ENCODE data around the gene INTS1. TPM values are rescaled to one million over a fixed set of nuclear protein-coding genes. Genes with fewer than 3 reads are reported as not detected.

The INTS1 gene
- total RNA-seq, 1 experiment from 2014 or later, result 34.2 TPM

GRCh38 chr7:1544178-1544895, 40.1 kb upstream of the INTS1 start:
- Histone ChIP-seq H3K27me3 (no peaks in the 10 kb centered on the region), H3K36me3 (peaks cover 9% of the 10 kb centered on the region), H3K9me3 (no peaks in the 10 kb centered on the region), H3K4me3 (no peak overlapping the region)
- no peak for DNase-seq

DNA sequence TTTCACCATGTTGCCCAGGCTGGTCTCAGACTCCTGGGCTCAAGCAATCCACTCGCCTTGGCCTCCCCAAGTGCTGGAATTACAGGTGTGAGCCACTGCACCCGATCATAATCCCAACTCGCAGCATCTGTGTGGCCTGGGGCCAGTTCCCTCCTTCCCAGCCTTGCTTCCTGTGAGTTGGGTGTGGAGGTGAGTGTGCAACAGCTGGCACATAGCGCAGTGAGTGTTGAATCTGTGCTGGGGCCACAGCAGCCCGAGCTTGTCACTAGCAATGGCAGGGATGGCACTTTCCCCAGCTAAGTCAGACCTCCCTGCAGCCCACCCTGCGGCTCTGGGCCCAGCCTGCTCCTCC, 39.6 kb upstream of the INTS1 start:
- no peaks in the 10 kb centered on the region for H3K27me3 ChIP-seq
- peaks cover 14% of the 10 kb centered on the region for H3K36me3 ChIP-seq
- H3K9me3 ChIP-seq, result no peaks in the 10 kb centered on the region
- no peak overlapping the region for H3K4me3 ChIP-seq
- no peak for DNase-seq

DNA sequence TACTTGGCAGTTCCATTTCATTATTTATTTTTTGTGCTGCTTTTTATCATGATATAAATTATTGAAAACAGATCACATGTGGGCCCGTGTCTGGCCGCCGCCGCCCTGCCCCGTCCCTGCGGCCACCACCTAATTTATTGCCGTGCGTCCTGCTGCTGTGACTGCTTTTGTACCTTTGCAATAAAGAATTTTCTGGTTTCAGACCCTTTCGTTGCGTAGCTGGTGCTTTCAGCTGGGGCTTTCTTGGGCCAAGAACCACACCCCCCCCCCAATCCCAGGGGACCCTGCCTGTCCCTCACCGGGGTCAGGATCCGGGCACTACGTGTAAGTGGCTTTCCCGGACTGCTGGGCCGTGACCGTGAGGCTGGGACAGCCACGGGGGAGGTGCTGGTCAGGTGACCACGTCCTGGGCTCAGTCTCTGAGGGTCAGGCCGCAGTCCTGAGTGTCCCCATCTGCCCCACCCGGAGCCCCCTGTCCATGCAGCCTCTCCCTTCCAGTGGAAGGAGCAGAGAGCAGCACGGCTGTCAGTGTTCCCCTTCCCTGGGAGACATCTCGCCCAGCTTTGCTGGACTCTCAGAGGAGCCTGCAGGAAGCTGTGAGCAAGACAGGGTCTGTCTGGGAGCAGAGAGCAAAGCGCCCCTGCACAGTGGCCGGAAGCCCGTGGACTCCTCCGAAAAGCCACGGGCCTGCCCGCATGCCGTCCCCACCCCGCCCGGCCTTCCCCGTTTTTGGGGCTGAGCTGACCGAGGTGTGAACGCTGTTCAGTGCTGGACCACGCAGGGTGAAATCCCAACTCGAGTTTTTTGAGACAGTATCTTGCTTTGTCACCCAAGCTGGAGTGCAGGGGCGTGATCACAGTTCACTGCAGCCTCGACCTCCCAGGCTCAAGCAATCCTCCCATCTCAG, 38.9 kb upstream of the INTS1 start:
- no peak for DNase-seq
- Histone ChIP-seq H3K9me3 (no peaks in the 10 kb centered on the region), H3K4me3 (no peak overlapping the region), H3K27me3 (no peaks in the 10 kb centered on the region), H3K36me3 (peaks cover 18% of the 10 kb centered on the region)

DNA sequence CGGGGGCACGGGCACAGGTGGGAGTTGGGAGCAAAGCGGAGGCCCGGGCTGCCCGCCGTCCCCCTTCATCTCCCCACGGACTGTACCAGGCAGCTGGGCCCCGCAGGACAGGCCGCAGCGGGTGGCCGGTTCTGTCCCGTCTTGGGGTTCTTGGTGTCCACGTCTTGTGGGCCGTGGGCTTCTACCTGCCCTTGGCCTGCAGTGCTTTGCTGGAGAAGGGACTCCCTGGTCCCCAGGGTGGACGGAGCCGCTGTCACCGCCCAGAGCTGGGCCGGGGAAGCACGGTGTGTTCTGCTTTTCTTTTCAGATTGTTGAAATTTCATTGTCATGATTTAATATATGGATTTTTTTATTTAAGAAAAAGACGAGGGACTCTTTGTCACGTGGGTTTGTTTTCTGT, 38.1 kb upstream of the INTS1 start:
- DNase-seq, result no peak
- H3K9me3 ChIP-seq, result no peaks in the 10 kb centered on the region
- no peak overlapping the region for H3K4me3 ChIP-seq
- peaks cover 25% of the 10 kb centered on the region for H3K36me3 ChIP-seq
- H3K27me3 ChIP-seq, result no peaks in the 10 kb centered on the region

- H3K4me3 ChIP-seq, result no peak overlapping the region
- peaks cover 31% of the 10 kb centered on the region for H3K36me3 ChIP-seq
- no peaks in the 10 kb centered on the region for H3K27me3 ChIP-seq
- H3K9me3 ChIP-seq, result no peaks in the 10 kb centered on the region
- no peak for DNase-seq
Observed at GRCh38 chr7:1541431-1542162, 37.4 kb upstream of the INTS1 start.

GRCh38 chr7:1540776-1541271, 36.6 kb upstream of the INTS1 start:
- no peaks in the 10 kb centered on the region for H3K9me3 ChIP-seq
- no peak overlapping the region for H3K4me3 ChIP-seq
- peaks cover 34% of the 10 kb centered on the region for H3K36me3 ChIP-seq
- no peak for DNase-seq
- no peaks in the 10 kb centered on the region for H3K27me3 ChIP-seq

GRCh38 chr7:1539882-1540775, 35.9 kb upstream of the INTS1 start:
- H3K36me3 ChIP-seq, result peaks cover 34% of the 10 kb centered on the region
- no peaks in the 10 kb centered on the region for H3K9me3 ChIP-seq
- no peak for DNase-seq

DNA sequence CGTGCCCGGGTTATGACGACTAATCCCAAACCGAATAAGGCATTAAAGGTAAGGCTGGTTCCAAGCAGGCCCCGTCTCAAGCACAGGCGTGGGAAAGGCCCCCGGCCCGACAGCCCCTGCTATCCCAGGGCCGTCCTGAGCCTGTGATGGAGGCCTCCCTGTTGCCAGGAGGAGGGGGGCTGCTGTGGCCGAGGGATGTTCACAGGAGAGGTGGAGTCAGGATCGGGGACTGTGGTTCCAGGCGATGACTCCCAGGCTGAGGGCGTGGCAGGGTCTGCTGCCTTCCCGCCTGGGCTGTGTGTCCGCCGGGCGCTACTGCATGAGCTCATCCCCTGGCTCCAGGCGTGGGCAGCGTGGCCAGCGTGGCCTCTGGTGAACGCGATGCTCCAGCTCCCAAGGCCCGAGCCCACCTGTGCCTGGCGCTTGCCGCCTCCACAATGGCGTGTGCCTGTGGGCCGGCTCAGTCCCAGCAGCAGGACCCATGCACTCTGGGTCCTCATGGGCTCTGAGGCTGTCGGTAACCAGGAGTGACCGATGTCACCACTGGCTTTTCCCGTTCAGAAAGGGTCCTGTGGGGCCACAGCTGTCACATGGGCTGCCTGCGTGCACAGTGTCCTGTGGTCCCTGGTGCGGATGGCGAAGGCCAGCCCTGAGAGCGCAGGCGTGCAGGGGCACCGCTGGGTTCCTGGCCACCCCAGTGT, 35.1 kb upstream of the INTS1 start:
- Histone ChIP-seq H3K9me3 (no peaks in the 10 kb centered on the region), H3K4me3 (no peak overlapping the region), H3K27me3 (no peaks in the 10 kb centered on the region), H3K36me3 (peaks cover 32% of the 10 kb centered on the region)
- DNase-seq, result no peak

More at GRCh38 chr7:1539882-1540775, 35.9 kb upstream of the INTS1 start:
- no peak overlapping the region for H3K4me3 ChIP-seq
- no peaks in the 10 kb centered on the region for H3K27me3 ChIP-seq

- H3K36me3 ChIP-seq, result peaks cover 31% of the 10 kb centered on the region
- H3K4me3 ChIP-seq, result no peak overlapping the region
- DNase-seq, result no peak
- no peaks in the 10 kb centered on the region for H3K9me3 ChIP-seq
- no peaks in the 10 kb centered on the region for H3K27me3 ChIP-seq
Observed at GRCh38 chr7:1538544-1539180, 34.5 kb upstream of the INTS1 start.

DNA sequence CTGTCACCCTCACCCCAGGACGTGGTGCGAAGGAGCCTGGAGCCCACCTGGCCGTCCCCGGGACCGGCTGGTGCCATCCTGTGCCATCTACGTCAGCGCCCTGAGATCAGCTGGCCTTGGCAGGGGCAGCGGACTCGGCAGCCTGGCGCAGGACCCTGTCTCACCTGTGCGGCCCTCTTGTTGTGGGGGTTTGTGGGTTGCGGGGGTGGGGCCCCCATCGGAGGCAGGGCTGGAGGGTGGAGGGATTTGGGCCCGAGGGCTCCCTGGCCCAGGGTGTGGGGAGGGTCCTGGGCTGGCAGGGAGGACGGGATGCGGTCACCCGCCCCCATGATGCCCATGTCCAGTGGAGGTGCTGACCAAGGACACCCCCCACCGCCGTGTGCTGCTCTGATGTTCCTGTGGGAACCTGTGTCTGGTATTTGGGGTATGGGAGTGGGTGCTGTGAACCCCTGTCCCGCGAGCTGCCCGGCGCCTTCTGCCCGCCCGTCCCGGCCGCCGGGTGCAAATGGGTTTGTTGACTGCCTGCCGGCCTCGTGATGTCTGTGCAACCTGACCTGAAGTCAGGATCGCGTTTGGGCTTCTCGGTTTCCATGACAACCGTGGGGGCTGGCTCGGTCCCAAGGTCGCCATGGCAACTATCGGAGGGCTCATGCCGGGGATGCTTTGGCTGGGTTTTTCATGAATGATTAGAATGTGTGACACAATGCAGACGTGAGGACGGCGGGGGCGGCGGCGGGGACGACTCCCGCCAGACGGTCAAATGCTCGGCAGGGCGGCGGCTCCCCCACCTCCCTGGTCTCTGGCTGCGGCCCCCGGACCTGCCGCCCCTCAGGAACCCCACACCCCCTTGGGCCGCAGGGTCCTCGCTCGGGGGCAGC, 33.6 kb upstream of the INTS1 start:
- no peaks in the 10 kb centered on the region for H3K27me3 ChIP-seq
- peaks cover 38% of the 10 kb centered on the region for H3K36me3 ChIP-seq

DNA sequence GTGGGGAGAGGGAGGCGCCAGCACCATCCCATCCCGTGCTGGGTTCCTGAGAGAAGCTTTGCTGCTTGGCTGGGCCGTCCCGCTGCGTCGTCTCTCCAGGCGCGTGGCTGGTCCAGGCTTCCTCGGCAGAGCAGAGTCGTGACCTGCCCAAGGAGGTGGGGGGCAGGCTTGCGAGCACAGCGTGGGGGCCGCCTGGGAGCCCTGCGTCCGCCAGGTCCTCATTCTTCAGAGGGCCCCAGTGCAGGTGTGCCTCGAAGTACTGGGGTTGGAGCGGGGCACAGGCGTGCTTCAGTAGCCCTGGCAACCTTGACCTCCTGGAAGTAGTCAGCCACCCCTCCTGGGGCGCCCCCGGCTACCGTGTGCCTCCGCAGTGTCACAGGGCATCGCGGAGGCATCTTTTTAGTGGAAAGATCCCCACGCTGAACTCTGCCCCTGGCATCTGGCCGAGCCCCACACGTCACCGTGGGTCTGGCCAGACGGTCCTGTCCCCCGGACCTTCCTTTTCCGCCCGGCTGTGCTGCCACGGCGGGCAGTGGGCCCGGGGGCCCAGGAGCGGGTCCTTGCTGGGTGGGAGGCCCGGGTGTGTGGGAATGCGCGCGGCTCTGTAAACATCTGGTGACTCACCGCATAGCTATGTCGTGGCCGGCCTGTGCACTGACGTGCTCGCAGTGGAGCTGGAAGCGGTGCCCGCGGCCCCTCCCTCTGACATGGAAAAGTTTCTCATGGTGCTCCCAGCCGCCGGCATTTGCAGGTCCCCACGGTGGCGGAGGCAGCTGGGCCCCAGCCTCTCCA, 32.8 kb upstream of the INTS1 start:
- Histone ChIP-seq H3K4me3 (peak overlapping the region; percentile 53), H3K27me3 (no peaks in the 10 kb centered on the region), H3K9me3 (no peaks in the 10 kb centered on the region), H3K36me3 (peaks cover 38% of the 10 kb centered on the region)
- DNase-seq, result peak; percentile 97

More for the DNA sequence above, 33.6 kb upstream of the INTS1 start:
- no peaks in the 10 kb centered on the region for H3K9me3 ChIP-seq
- H3K4me3 ChIP-seq, result peak overlapping the region; percentile 53
- DNase-seq, result peak; percentile 26

GRCh38 chr7:1536455-1536742, 32.2 kb upstream of the INTS1 start:
- Histone ChIP-seq H3K4me3 (no peak overlapping the region), H3K27me3 (no peaks in the 10 kb centered on the region), H3K9me3 (no peaks in the 10 kb centered on the region), H3K36me3 (peaks cover 38% of the 10 kb centered on the region)
- no peak for DNase-seq

DNA sequence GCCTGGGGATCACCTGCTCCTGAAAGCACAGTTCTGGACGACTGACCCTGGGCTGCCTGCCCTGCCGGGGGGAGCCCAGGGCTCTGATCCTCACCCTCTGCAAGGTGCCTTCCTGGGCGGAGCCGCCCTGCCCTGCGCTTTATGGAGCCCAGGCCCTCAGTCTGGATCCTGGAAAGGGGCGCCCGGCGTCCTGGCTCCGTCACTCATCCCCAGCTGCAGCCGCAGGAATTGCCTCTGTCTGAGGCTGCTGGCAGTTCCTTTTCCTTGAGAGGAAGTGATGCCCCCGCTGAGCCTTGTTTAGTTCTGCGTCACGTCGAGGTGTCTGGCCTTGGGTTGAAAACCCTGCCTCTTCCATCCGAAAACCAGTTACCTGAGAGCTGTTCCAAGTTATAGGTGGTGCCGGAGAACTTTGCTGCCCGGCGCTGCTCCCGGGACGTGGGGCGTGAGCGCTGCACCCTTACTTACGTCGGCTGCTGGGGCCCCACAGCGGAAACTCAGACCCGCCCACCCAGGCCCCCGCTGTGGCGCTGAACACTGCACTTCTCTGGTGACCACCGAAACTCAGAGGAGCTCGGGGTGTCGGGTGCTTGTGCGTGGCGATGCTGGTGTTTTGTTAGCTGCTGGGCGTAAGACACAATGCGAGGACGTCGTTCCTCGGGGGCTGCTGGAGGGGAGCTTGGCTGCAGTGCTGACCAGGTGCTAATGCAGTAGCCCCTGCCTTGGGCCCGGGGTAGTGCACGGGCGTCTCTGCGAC, 31.7 kb upstream of the INTS1 start:
- Histone ChIP-seq H3K36me3 (peaks cover 38% of the 10 kb centered on the region), H3K9me3 (no peaks in the 10 kb centered on the region), H3K27me3 (no peaks in the 10 kb centered on the region), H3K4me3 (no peak overlapping the region)
- DNase-seq, result no peak

Data from MG63 (cell line).